Activated B cell treated with CpG ODN at 0.5 μM for 24 hours (primary cell): ENCODE data around the gene PSMD9. TPM values are rescaled to one million over a fixed set of nuclear protein-coding genes. Genes with fewer than 3 reads are reported as not detected.

Experiments used
- ATAC-seq: fragments of 200-7000 bp; cut with Tn5 transposase; one replicate; pipeline ENCODE4 v1.10.0; 2021; ENCODE audit warnings: low read depth, mild to moderate bottlenecking, moderate library complexity
- CTCF ChIA-PET: fragments of 350-600 bp; sonication (Branson Sonifier 250); formaldehyde crosslinking; loops from one replicate; lab custom pipeline; 2021; ENCODE audit warnings: antibody characterized with exemption; lab: Charles Lee
- POLR2A ChIA-PET: fragments of 350-600 bp; sonication (Branson Sonifier 250); formaldehyde crosslinking; loops from one replicate; lab custom pipeline; 2021; ENCODE audit warnings: antibody characterized with exemption; lab: Charles Lee
- DNase-seq: peaks from one replicate; pipeline ENCODE4 v3.0.0; 2022
- H3K27ac Mint-ChIP-seq: one replicate; pipeline ENCODE4 v1.8.0; 2020; ENCODE audit warnings: mixed read lengths
- H3K27me3 Mint-ChIP-seq: one replicate; pipeline ENCODE4 v1.8.0; 2021; ENCODE audit warnings: mixed read lengths
- H3K36me3 Mint-ChIP-seq: one replicate; pipeline ENCODE4 v1.8.0; 2021; ENCODE audit warnings: low read depth, mixed read lengths
- H3K4me1 Mint-ChIP-seq: one replicate; pipeline ENCODE4 v1.8.0; 2021; ENCODE audit warnings: mixed read lengths
- H3K4me3 Mint-ChIP-seq: one replicate; pipeline ENCODE4 v1.8.0; 2020; ENCODE audit warnings: mild to moderate bottlenecking, mixed read lengths
- H3K9me3 Mint-ChIP-seq: one replicate; pipeline ENCODE4 v1.8.0; 2020; ENCODE audit warnings: mixed read lengths
- CTCF ChIP-seq: fragments of 200-600 bp; IDR thresholded peaks from one replicate; pipeline ENCODE4 v1.8.0; 2022; ENCODE audit warnings: antibody characterized with exemption, mild to moderate bottlenecking
- intact Hi-C: fragments of 100-400 bp; cut with micrococcal nuclease; formaldehyde crosslinking; loops from one replicate; pipeline ENCODE4 v1.15.1; 2024
- total RNA-seq: library from RNA; stranded (reverse); gene quantifications from 2 replicates; pipeline ENCODE4 v1.2.3, GENCODE V29; 2022

The PSMD9 gene
- total RNA-seq, 1 donor from 2014 or later, result 40.2 TPM

DNA sequence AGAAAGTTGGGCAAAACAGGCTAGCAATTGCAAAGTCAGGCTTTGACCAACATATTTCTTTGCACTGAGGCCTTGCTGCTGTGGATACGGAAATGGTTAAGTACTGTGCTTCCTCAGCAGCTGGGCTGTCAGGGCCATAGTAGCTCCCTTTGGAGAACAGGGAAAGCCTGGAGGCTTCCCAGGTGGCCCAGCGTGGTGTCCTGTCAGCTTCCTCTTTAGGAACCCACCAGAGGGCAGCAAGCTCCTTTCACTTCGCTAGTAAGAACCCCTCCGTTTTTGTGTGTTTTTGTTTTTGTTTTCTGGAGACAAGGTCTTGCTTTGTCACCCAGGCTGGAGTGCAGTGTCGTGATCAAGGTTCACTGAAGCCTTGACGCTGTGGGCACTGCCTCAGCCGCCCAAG is 28.1 kb downstream of the PSMD9 start:
- TF ChIP-seq CTCF, result no peak
- intact Hi-C loops, result no loop called here
- DNase-seq (no peak), ATAC-seq (no peak)
- Mint-ChIP-seq H3K4me3 (no peak overlapping the region), H3K27me3 (no peaks in the 10 kb centered on the region), H3K4me1 (peaks cover 17% of the 10 kb centered on the region), H3K36me3 (peaks cover 29% of the 10 kb centered on the region), H3K9me3 (no peaks in the 10 kb centered on the region), H3K27ac (no peak overlapping the region)
- ChIA-PET CTCF (interaction anchor here (1.4 to 5.7 kb wide), 4 partner anchors 62 to 206 kb away, joined by 3 to 42 read pairs (median 20); no protein-coding TSS in a partner anchor), POLR2A (interaction anchor here (0.5 to 1.3 kb wide), 2 partner anchors 110 to 478 kb away, joined by 3 to 5 read pairs; no protein-coding TSS in a partner anchor)

DNA sequence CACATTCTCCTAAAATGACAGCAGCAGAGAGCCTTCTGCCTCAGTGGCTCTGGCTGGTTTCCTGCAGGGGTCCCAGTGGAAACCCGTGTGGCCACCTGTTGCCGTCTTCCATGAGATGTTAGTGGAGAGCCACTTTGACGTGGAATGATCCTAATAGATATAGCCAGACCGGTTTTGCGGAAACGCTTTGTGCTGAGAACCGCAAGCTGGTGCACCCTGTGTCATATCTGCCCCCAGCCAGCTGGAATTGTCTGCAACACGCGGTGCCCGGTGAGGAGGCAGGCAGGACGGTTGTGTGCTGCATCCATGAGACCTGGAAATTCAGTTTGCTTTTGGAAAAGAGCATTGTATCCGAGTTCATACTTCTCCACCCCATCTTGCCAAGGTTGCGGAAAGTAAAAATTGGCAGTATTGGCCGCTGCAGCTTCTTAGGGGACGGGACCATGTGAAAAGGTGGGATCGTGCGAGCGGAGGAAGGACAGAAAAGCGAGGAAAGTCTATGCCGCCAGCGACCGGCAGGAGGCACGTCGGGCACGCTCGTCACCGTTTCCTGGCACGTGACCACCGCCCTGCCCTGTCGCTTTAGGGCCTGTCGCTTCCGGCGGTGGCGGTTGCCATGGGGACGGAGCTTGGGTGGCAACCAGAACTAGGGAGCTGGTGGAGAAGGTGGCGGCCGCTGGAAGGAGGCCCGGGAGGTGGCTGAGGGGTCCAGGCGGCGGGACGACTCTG is 29.5 kb downstream of the PSMD9 start, which contains the start of gene CFAP251:
Gene CFAP251 (plus strand): TSS at position 643 of the 729 bp plus-strand sequence. CDS start 2,714 bp downstream, outside the sequence.
- peak; percentile 96 for ATAC-seq
- DNase-seq, result peak; percentile 86
- ChIA-PET CTCF (interaction anchor here (0.6 to 5.7 kb wide), 32 partner anchors 9 to 209 kb away, joined by 3 to 42 read pairs (median 4); partner anchors contain the start of gene PSMD9), POLR2A (interaction anchor here (0.6 to 1.4 kb wide), 10 partner anchors 73 to 381 kb away, joined by 3 to 12 read pairs (median 5); partner anchors contain the start of gene BCL7A)
- H3K9me3 Mint-ChIP-seq, result no peaks in the 10 kb centered on the region
- peaks cover 25% of the 10 kb centered on the region for H3K36me3 Mint-ChIP-seq
- H3K4me3 Mint-ChIP-seq, result peak within 1 kb of the TSS; percentile 80
- TF ChIP-seq CTCF, result no peak
- peaks cover 12% of the 10 kb centered on the region for H3K4me1 Mint-ChIP-seq
- intact Hi-C loops, result loop anchor here (1.0 to 2.0 kb wide), 8 partner anchors 63 to 273 kb away; no protein-coding TSS in a partner anchor
- peak within 1 kb of the TSS; percentile 51 for H3K27ac Mint-ChIP-seq
- H3K27me3 Mint-ChIP-seq, result no peaks in the 10 kb centered on the region

- ChIA-PET POLR2A (interaction anchor here (0.6 to 1.4 kb wide), 10 partner anchors 73 to 382 kb away, joined by 3 to 12 read pairs (median 5); partner anchors contain the start of gene BCL7A), CTCF (interaction anchor here (0.6 to 5.7 kb wide), 32 partner anchors 9 to 209 kb away, joined by 3 to 42 read pairs (median 4); partner anchors contain the start of gene PSMD9)
- DNase-seq (no peak), ATAC-seq (peak; percentile 40)
- Mint-ChIP-seq H3K9me3 (no peaks in the 10 kb centered on the region), H3K36me3 (peaks cover 25% of the 10 kb centered on the region), H3K4me3 (peak overlapping the region; percentile 80), H3K27ac (peak overlapping the region; percentile 51), H3K4me1 (peaks cover 12% of the 10 kb centered on the region), H3K27me3 (no peaks in the 10 kb centered on the region)
- intact Hi-C loops, result loop anchor here (1.0 to 2.0 kb wide), 8 partner anchors 62 to 273 kb away; no protein-coding TSS in a partner anchor
- no peak for TF ChIP-seq CTCF
Measured at GRCh38 chr12:121918679-121919038, 30.1 kb downstream of the PSMD9 start.

DNA sequence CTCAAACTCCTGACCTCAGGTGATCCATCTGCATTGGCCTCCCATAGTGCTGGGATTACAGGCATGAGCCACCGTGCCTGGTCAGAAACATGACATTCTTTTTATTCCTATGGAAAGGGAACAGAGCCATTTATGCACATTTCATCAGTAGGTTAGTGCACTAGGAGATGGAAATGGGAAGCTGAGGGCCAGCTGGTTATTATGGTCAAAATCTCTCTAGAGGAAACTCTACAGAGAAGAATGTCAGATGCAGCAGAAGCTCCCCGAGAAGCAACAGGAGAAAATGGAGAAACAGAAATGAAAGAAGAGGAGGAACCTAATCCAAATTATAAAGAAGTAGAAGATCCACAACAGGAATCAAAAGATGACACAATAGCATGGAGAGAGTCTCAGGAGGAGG is 32.5 kb downstream of the PSMD9 start:
- no peak overlapping the region for H3K27ac Mint-ChIP-seq

More for the DNA sequence above, 32.5 kb downstream of the PSMD9 start:
- H3K36me3 Mint-ChIP-seq, result peaks cover 16% of the 10 kb centered on the region
- POLR2A ChIA-PET, result no interaction called here
- no peak for ATAC-seq
- no peak overlapping the region for H3K4me3 Mint-ChIP-seq
- no peak for TF ChIP-seq CTCF
- no peak for DNase-seq
- CTCF ChIA-PET, result interaction anchor here (1.1 kb wide), 1 partner anchor 41 kb away, joined by 4 read pairs; no protein-coding TSS in a partner anchor
- H3K4me1 Mint-ChIP-seq, result peaks cover 12% of the 10 kb centered on the region
- intact Hi-C loops, result no loop called here
- H3K9me3 Mint-ChIP-seq, result no peaks in the 10 kb centered on the region
- H3K27me3 Mint-ChIP-seq, result no peaks in the 10 kb centered on the region
